ENCODE measurements around the gene ZNF502.
"Not testable (repeated sequence)": the region's sequence is repeated elsewhere in the genome, so short reads cannot be mapped to it uniquely, and the experiment has no call there.

The ZNF502 gene

DNA sequence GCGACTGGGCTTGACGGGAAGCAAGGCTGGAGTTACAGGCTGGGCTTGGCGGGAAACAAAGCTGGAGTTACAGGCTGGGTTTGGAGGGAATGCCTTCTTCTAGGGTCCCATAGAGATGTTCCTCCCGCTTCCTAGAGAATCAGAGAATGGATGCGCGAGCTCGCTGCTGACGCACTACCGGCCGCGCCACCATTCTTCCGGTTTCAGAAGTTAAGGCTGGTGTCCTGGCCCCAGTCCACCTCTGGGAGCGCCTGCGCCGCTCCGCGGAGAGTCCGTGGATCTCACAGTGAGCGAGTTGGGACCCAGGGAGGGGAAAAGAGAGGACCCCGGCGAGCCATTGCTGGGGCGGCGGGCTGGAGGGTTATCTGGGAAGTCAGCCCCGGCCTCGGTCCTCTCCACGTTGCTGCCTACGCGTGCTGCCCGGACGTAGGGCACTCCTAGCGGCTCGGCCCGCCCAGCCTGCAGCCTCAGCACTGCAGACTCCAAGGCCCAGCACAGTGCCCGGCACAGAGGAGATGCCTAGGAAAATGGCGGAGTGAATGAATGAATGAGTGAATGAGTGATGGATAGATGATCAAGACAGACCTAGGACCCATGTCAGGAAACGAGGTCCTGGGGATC lies at the start of gene ZNF502:
Gene ZNF502, plus strand, starts transcription at position 206 of the 621 bp plus-strand sequence. CDS start 7,602 bp downstream, outside the sequence.
- DNase-seq, result peak; percentile 62

DNA sequence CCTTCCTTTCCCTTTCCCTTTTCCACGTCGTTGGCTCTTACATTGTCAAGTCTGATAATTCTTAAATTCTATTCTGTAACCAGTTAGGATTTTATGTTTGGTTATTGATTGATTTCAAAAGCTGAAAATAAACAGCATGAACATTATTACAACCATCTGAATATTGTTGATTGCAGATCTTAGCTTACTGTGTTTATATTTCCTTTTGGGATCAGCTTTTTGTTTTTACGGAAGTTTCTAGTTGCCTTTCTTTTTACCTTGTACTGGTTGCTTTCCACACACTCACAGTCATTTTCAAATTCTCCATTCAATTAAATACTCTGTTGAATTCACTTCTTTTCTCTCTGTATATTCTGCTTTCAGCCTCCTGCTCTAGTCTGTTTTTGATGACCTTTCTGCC lies 47.3 kb upstream of the ZNF502 start:
- no peak for DNase-seq

DNA sequence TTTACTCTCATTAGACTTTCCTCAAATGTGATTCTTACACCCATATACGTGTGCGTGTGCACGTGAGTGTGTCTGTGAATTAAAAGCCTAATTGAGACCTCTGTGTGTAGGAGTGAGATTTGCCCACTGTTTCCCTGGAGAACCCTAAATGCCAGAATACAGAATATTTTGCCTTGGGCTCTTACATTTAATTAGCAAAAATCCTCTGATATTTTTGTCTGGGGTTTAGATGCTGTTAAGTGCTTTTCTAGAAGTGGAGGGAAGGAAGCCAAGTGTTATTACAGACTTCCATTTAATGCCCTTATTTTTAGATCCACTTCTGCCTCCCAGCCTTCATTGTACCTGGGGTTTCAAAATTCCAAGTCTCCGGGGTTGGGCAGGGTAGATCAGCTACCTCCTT lies 46.1 kb upstream of the ZNF502 start:
- DNase-seq, result no peak

DNA sequence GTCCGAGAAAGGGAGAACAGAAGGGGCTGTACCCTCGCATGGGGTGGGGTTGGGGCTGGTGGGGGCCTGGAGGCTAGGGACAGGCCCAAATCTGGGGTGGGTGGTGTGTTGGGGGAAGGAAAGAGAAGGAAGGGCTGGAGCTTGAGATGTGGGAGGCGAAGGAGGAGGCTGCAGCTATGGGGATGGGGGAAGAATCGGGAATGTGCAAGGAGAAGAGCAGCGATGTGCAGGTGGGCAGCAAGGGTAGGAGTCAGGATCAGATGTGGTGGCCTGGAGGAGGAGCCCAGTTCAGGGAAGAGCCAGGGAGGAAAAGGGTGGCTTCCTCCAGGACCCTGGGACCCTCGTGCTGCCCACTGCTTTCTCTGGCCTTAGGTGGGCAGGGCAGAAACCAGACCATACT lies 42.7 kb upstream of the ZNF502 start:
- no peak for DNase-seq

DNA sequence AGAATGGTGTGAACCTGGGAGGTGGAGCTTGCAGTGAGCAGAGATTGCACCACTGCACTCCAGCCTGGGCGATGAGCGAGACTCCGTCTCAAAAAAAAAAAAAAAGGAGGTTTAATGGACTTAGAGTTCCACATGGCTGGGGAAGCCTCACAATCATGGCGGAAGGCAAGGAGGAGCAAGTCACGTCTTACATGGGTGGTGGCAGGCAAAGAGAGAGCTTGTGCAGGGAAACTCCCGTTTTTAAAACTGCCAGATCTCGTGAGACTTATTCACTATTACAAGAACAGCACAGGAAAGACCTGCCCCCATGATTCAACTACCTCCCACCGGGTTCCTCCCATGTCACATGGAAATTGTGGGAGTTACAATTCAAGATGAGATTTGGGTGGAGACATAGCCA lies 39.0 kb upstream of the ZNF502 start:
- DNase-seq, result not testable (repeated sequence)

DNA sequence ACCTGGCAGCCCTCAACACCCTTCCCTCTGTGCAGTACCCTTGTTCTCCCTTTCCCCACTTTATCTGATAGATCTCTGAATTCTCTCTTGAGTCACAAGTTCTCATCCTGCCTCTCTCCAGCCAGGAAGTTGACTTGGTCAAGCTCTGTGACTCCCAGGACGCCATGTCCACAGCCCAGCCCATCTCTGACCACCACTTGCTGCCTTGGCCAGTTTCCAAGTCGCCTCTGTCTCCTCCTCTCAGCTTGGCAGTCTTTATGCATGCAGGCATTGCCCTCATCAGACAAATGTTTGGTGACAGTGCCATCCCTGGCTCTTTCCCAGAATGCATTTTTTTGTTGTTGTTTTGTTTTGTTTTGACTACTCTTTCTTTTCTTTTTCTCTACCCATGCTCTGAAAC lies 38.2 kb upstream of the ZNF502 start:
- no peak for DNase-seq

DNA sequence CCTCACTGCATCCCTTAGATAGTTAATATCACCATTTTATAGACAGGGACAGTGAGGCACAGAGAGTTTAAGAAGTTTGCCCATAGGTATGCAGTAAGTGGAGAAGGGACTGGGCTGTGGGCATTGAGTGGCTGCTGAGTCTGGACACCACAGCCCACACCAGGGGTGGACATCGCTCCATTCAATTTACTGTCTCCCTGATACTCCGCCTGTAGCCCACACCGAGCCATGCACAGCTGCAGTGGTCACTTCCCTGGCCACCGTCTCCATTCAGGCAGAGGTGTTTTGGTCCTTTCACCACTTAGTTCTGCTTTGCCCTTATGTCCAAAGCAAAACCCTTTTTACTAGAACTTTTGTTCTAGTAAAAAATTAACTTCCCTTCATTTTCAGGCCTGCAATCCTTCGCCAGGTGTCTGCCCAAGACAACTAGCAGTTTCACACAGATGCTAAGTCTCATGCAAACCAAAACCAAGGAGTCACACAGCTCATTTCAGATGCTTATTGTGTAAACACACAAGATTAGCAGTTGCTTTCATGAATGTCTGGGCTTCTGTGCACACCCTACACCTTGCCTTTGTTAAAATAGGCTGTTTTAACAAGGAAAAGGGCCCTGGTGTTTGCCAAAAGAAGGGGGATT lies 33.9 kb upstream of the ZNF502 start:
- DNase-seq, result no peak

DNA sequence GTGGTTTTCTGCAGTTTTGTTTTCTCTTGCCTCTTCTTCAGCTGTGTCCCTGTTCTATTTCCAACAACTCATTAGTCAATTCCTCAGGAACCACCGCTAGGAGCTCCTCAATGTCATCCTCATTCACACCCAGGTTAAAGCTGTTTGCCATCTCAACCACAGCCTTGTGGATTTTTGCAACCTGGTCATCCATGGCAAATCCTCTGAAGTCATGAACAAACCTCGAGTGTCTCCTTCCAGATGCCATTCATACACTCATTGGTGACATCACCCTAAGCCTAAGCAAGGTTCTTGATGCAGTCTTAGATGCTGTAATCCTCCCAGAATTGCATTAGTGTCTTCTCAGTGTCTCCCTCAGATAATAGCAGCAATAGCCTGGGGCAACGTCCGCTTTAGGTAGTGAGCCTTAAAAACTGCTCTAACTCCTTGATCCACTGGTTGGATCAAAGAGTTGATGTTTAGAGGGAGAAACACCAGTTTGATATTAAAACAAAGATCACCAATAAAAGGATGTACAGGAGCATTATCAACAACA lies 31.5 kb upstream of the ZNF502 start:
- DNase-seq, result no peak

GRCh38 chr3:44682182-44682896 lies 30.1 kb upstream of the ZNF502 start:
- no peak for DNase-seq

DNA sequence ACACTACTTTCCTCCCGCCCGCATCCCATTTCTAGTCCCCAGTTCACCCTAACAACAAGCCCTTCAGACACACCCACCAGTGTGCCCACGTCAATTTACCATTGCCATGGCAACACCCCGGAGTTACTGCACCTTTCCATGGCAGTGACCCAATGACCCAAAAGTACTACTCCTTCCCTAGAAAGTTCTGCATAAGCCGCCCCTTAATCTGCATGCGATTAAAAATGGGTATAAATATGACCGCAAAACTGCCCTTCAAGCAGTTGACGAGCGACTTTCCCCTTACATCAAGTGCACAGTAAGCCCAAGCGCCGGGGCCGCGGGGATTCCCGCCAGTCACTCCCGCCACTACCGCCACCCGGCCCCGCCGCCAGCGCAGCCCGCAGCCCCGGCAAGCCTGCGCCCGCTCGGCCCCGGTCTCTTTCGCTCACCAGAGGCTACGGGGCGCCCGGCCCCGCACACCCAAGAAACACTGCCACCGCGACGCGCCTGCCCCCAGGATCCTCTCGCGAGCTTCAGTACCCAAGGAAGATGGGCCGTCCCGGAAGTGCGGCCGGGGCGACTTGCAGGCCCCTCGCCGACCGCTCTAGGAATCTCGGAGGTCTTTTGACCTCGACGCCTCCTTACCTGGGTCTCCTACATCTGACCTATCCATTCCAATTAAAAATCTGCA lies 27.2 kb upstream of the ZNF502 start:
- peak; percentile 56 for DNase-seq

- DNase-seq, result no peak
Observed at GRCh38 chr3:44687898-44688297, 24.6 kb upstream of the ZNF502 start.

DNA sequence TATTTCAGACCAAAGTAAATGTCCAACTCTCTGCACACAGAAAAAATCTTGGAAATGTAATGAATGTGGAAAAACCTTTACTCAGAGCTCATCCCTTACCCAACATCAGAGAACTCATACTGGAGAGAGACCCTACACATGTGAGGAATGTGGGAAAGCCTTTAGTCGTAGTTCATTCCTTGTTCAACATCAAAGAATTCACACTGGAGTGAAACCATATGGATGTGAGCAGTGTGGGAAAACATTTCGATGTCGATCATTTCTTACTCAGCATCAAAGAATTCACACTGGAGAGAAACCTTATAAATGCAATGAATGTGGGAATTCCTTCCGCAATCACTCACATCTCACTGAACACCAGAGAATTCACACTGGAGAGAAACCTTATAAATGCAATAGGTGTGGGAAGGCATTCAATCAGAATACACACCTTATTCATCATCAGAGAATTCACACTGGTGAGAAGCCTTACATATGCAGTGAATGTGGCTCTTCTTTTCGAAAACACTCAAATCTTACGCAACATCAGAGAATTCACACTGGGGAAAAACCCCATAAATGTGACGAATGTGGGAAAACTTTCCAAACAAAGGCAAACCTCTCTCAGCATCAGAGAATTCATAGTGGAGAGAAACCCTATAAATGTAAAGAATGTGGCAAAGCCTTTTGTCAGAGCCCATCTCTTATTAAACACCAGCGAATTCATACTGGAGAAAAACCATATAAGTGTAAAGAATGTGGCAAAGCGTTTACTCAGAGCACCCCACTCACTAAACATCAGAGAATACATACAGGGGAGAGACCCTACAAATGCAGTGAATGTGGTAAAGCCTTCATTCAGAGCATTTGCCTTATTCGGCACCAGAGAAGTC lies 9.0 kb downstream of the ZNF502 start:
- no peak for DNase-seq

DNA sequence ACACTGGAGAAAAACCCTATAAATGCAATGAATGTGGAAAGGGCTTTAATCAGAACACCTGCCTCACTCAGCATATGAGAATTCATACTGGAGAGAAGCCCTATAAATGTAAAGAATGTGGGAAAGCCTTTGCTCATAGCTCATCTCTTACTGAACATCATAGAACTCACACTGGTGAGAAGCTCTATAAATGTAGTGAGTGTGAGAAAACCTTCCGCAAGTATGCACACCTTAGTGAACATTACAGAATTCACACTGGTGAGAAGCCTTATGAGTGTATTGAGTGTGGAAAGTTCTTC lies 9.6 kb downstream of the ZNF502 start:
- no peak for DNase-seq

- peak; percentile 88 for DNase-seq
Observed at GRCh38 chr3:44729384-44729910, 17.0 kb downstream of the ZNF502 start, which contains the start of gene ZNF501. Gene ZNF501 (plus strand): TSS chr3:44729635. CDS start chr3:44734422, 4,787 bp downstream.

DNA sequence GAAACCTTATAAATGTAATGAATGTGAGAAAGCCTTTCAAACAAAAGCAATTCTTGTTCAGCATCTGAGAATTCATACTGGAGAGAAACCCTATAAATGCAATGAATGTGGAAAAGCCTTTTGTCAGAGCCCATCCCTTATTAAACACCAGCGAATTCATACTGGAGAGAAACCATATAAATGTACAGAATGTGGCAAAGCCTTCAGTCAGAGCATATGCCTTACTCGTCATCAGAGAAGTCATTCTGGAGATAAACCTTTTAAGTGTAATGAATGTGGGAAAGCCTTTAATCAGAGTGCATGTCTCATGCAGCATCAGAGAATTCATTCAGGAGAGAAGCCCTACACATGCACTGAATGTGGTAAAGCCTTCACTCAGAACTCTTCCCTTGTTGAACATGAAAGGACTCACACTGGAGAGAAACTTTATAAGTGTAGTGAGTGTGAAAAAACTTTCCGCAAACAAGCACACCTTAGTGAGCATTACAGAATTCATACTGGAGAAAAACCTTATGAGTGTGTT lies 22.2 kb downstream of the ZNF502 start:
- DNase-seq, result no peak

GRCh38 chr3:44761101-44761423 lies 48.6 kb downstream of the ZNF502 start:
- no peak for DNase-seq

DNA sequence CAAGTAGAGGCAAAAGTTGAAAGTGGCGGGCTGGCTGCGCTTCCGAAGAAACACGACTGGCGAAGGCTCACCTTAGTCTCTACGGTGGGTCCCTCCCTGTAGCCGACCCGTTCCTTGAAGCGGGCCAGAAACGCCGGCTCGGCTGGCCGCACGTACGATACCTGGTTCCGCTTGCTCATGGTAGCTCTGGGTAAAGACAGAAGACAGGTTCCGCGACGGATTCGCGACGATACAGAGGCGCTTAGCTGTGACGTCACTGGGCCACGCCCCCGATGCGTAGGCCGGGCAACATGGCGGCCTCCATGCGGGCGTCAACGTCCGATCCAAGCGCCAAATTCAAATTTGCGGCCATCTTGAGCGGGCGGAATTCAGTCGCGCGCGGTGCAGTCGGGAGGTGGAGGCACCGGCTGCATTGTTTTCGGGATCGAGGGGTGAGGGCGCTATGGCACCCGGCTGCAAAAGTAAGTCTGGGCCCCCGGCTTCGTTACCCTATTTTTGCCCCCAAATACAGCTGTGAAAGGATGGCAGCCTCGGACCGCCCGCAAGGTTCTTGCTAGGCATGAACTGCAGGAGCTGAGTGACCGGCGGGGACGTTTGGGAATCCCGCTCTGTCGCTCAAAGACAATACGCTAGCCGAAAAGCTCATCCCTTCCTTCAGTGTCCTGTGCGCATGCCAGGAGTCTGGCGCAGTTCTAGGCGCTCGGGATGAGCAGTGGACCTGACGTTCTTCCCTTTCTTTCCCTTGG lies 49.1 kb downstream of the ZNF502 start, which contains the start of the genes KIAA1143 and KIF15:
Gene KIAA1143, minus strand, starts transcription at position 196 of the 746 bp plus-strand sequence. Its CDS starts 17 bp downstream, at position 179.
Gene KIF15, plus strand, starts transcription at position 371 of the 746 bp plus-strand sequence. Its CDS starts 72 bp downstream, at position 443.
- peak; percentile 96 for DNase-seq

DNA sequence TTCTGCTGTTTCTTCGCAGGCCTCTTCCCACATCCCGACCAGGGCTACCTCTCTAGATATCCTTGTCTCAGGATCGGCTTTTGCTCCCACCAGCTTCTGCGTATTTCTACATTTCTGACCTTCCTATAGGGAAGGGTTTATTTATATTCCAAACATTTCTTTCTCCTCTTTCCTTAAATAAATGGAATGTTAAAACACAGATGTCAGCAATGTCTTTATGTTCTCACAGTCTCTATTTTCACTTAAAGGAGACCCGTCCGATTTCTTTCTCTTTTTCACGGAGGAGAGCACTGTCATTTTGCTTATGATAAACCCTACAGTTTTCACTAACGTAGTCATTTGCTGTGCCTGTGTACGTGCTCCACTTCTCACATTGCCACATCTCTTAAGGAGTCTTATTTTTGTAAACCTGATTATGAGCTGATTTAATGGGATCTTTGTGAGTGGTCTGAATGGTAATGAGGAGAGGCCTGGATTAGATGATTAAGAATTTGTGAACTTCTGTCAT lies 49.8 kb downstream of the ZNF502 start:
- no peak for DNase-seq

DNA sequence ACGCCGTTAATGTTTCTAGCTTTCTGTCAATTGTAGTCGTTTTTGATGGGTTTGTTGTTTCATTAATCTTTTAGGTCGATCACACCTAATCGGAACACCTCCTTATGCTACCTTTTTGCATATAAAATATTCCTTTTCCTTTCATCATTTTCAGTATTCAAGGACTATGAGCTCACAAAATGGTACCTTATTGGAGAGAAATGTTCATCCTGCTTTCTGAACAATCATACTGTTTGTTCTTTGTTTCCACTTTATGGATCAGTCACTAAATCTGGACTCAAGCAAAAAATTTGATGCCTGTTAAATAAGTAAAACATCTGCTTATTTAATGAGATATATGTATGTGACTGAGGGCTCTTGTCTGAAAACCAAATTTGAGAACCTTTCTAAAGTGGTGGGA lies 50.2 kb downstream of the ZNF502 start:
- DNase-seq, result no peak

DNA sequence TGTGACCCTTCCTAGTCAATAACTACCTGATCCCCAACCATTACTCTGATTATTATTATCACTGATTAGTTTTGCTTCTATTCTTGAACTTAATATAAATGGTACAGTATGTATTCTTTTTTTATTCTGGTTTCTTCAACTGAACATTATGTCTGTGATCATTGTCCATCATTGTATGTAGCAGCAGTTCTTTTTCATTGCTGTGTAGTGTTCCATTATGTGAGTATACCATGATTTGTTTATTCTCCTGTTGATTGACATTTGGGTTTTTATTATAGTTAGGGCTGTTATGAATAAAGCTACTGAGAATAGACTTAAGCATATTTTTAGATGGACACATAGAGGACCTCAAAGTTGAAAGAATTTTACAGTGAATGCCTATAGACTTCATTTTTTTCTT lies 51.8 kb downstream of the ZNF502 start:
- DNase-seq, result no peak

All from CD4-positive, alpha-beta T cell treated with Interleukin-17A for 1 hour (primary cell).